BE2C (cell line): ENCODE data around the gene OPHN1.

ENCODE experiments used
- DNase-seq: peaks from one replicate; pipeline ENCODE4 v3.0.0-alpha.2; 2020
- H3K27me3 ChIP-seq: fragments of 250-450 bp; sonication (Bioruptor Pico); 2 replicates; pipeline ENCODE4 v1.5.1; 2020; ENCODE audit warnings: mild to moderate bottlenecking
- H3K36me3 ChIP-seq: fragments of 250-450 bp; sonication (Bioruptor Pico); 2 replicates; pipeline ENCODE4 v1.5.1; 2020; ENCODE audit warnings: mild to moderate bottlenecking
- H3K4me1 ChIP-seq: fragments of 250-450 bp; sonication (Bioruptor Pico); 2 replicates; pipeline ENCODE4 v1.5.1; 2020
- H3K4me3 ChIP-seq: 2 replicates; pipeline ENCODE4 v1.5.1; 2011; ENCODE audit warnings: low read depth, low read length
- H3K9me3 ChIP-seq: fragments of 250-450 bp; sonication (Bioruptor Pico); 2 replicates; pipeline ENCODE4 v1.5.1; 2020
- CTCF ChIP-seq: IDR thresholded peaks from 2 replicates; pipeline ENCODE4 v1.5.1; 2012; ENCODE audit warnings: mild to moderate bottlenecking, low read depth, low read length

Gene OPHN1

GRCh38 chrX:68254738-68255645 lies 178.3 kb downstream of the OPHN1 start:
- no peaks in the 10 kb centered on the region for H3K4me1 ChIP-seq
- no peak overlapping the region for H3K4me3 ChIP-seq
- TF ChIP-seq CTCF, result no peak
- H3K9me3 ChIP-seq, result no peaks in the 10 kb centered on the region
- no peak for DNase-seq
- H3K27me3 ChIP-seq, result no peaks in the 10 kb centered on the region
- H3K36me3 ChIP-seq, result no peaks in the 10 kb centered on the region

GRCh38 chrX:68252664-68253063 lies 180.6 kb downstream of the OPHN1 start:
- H3K9me3 ChIP-seq, result no peaks in the 10 kb centered on the region
- no peaks in the 10 kb centered on the region for H3K27me3 ChIP-seq
- H3K36me3 ChIP-seq, result no peaks in the 10 kb centered on the region
- no peaks in the 10 kb centered on the region for H3K4me1 ChIP-seq
- H3K4me3 ChIP-seq, result no peak overlapping the region
- no peak for TF ChIP-seq CTCF
- DNase-seq, result no peak

- no peaks in the 10 kb centered on the region for H3K36me3 ChIP-seq
- TF ChIP-seq CTCF, result no peak
- H3K4me1 ChIP-seq, result no peaks in the 10 kb centered on the region
- H3K4me3 ChIP-seq, result no peak overlapping the region
- H3K27me3 ChIP-seq, result no peaks in the 10 kb centered on the region
- no peaks in the 10 kb centered on the region for H3K9me3 ChIP-seq
- DNase-seq, result no peak
Measured at GRCh38 chrX:68249903-68250302, 183.4 kb downstream of the OPHN1 start.

- Histone ChIP-seq H3K4me3 (no peak overlapping the region), H3K9me3 (no peaks in the 10 kb centered on the region), H3K36me3 (no peaks in the 10 kb centered on the region), H3K4me1 (no peaks in the 10 kb centered on the region), H3K27me3 (no peaks in the 10 kb centered on the region)
- no peak for DNase-seq
- no peak for TF ChIP-seq CTCF
Measured at GRCh38 chrX:68249401-68249831, 183.9 kb downstream of the OPHN1 start.

GRCh38 chrX:68238568-68238967 lies 194.7 kb downstream of the OPHN1 start:
- no peaks in the 10 kb centered on the region for H3K9me3 ChIP-seq
- H3K36me3 ChIP-seq, result no peaks in the 10 kb centered on the region
- H3K4me1 ChIP-seq, result no peaks in the 10 kb centered on the region
- no peak; the same call in 1 of the 2 replicates for TF ChIP-seq CTCF
- H3K27me3 ChIP-seq, result no peaks in the 10 kb centered on the region
- no peak overlapping the region for H3K4me3 ChIP-seq
- no peak for DNase-seq
